ENCODE measurements around the gene CLSTN2.

The CLSTN2 gene

GRCh38 chr3:140358686-140359085 is 423.7 kb downstream of the CLSTN2 start:
- DNase-seq, result no peak

- DNase-seq, result no peak
Measured at GRCh38 chr3:140359233-140359995, 424.4 kb downstream of the CLSTN2 start.

DNA sequence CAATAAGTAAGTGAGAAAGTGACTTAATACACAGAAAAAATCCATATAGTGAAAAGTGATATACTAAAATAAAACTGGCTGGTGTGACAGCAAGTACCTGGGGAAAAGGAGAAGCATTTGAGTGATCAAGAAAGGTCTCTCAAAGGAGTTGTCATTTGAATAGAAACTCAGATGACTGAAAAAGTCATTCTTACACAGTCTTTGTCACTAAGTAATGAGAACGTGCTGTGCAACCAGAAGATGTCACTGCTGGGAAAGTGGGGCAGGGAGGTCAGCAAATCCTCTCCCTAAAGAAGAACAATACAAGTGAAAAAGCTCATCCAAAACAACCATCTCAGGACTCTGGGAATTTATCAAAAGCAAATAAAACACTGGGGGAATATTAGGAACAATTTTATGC is 425.3 kb downstream of the CLSTN2 start:
- no peak for DNase-seq

GRCh38 chr3:140363801-140364200 is 428.8 kb downstream of the CLSTN2 start:
- DNase-seq, result no peak

GRCh38 chr3:140365872-140366697 is 431.1 kb downstream of the CLSTN2 start:
- no peak for DNase-seq

- DNase-seq, result no peak
Measured at GRCh38 chr3:140368223-140368811, 433.3 kb downstream of the CLSTN2 start.

DNA sequence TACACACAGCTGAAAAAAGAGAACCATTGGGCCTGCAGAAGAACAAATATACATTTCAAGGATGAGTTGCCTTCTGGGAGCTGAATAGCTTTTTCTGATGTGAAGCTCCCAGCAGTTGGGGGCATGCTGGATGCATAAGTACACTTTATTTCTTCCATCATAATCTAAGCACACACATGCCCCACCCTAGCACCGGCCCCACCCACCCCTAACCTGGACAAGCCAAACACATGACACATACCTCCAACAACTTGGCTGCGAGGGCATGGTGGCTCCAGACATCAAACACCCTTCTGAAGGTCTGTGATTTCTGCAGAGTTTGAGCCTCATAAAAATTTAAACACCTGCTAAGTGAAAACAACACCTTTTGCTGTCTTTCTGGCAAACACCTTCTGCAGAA is 435.7 kb downstream of the CLSTN2 start:
- no peak for DNase-seq

- DNase-seq, result no peak
Measured at GRCh38 chr3:140373234-140373633, 438.2 kb downstream of the CLSTN2 start.

DNA sequence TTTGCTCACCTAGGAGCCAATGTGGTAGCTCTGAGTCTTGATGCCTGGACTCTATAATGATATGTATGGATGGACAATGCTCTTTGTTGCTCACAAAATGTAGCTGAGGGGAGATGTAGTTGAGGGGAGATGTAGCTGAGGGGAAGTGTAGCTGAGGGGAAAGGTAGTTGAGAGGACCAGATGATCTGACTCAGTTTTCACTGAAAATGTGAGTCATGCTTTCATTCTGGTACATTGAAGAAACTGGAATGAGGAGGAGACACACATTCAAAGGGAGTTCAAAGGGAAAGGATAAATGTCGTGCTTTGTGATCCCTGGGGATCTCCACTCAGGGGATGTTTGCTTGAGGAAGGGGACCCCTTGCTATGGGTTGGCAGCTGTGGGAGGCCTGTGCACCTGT is 440.0 kb downstream of the CLSTN2 start:
- DNase-seq, result no peak

- no peak for DNase-seq
Measured at GRCh38 chr3:140376136-140376889, 441.3 kb downstream of the CLSTN2 start.

DNA sequence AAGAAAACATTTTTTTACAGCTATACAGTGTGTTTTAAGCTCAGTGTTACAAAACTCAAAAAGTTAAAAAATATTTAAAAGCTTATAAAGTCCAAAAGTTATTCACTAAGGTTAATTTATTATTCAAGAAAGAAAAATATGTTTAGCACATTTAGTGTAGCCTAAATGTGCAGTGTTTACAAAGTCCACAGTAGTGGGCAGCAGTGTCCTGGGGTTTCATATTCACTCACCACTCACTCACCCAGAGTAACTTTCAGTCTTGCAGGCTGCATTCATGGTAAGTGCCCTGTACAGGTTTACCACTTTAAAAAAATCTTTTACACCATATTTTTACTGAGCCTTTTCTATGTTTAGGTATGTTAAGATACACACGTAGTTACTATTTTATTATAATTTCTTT is 442.7 kb downstream of the CLSTN2 start:
- no peak for DNase-seq

DNA sequence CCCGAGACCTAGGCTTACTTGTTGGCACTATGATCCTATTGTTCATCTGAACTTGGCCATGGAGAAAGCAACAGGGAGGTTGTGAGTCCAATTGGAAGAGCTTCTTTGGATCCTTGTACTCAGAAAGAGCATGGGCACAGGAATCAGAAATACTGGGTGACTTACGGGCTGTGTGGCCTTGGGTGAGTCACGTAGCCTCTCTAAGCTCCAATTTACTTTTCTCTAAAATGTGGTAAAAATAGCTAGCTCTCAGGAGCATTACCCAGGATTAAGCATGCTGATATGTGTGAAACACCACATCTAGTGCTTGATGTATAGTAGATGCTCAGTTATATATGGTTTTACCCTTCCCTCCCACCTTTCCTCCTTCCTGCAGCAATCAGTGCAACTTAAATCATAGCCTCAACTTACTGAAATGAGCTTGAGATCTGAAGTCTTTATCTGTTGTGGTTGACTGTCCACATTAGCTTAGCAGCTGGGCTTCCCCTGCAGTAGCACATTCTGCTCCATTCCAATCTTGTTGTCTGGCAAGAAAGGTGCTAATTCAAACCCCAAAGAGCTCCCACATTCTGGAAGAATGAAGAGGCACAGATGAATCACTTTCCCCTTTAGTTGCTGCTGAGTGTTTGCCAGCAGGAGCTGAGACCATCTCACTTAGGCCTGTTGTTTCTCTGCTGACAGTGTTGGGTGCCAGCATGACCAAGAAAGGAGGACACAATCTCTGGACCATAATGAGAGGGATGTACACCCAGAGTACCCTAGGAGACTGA is 443.8 kb downstream of the CLSTN2 start:
- no peak for DNase-seq

GRCh38 chr3:140384028-140384771 is 449.2 kb downstream of the CLSTN2 start:
- no peak for DNase-seq

GRCh38 chr3:140384876-140385275 is 449.9 kb downstream of the CLSTN2 start:
- no peak for DNase-seq

DNA sequence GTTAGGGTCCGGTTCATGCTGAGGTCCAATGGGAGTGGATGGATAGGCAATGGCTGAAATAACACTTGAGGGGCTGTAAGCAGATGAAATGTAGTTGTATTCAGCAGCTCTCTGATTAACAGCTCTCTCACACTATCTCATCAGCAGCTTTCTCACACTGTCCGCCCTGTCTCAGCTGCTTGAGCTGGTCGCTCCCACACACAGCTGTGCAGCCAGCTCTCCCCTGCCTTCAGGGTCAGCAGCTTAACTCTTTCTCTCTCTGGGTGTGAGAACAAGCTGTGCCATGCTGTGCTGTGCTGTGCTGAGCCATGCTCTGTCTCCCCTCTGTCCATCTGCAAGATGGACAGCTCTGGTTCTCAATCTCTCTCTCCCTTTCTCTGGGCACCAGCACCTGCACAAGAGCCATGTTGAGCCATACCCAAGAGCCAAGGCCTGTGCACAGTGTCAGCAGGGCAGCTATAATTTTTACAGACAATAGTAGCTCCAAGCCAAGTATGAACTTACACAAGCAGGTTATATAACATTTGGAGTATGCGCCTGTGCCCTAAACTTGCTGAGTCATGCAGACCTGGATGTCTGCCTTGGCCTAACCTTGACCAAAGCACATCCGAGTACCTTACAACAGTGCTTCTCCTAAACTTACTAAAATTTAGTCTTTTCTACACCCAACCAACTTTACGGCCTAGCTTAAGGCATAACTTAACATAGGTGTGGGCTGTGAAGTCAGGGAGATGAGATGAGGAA is 451.5 kb downstream of the CLSTN2 start:
- DNase-seq, result no peak

DNA sequence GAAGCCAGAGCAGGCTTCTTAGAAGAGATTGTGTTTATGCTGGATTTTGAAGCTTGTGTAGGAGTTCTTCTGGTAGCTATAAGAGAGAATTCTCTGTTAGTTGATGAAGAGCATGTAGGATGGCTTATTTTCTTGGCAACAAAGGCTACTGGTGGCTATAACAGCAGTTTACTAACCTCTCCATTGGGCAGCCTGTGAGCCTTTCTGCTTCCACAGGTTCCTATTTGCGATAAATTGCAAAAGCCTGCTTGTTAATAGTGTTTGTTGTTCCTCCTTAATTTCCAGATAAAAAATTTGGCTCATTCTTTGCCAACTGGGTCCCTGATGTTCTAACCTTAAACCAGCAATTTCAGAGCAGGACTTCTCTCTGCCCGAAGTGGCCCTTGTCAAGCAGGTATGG is 452.3 kb downstream of the CLSTN2 start:
- DNase-seq, result no peak

- no peak for DNase-seq
Measured at GRCh38 chr3:140388202-140388922, 453.4 kb downstream of the CLSTN2 start.

DNA sequence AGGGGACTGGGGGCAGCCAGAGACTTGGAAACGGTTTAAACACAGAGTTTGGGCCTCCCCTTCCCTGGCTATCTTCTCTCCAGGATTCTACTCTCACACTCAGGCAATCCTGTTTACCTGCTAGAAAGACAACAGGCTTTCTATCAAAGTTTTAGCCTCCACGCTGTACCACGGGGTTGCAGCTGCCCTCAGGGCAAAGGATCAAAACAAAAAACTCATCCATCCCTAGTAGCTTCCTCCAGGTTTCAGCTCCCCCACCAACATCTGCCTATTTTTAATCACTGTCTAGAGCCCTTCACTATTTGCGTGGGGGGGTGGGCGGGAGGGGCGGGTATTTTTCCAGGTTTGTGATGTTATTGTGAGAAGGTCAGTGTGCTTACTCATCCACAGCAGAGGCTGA is 456.1 kb downstream of the CLSTN2 start:
- DNase-seq, result no peak

GRCh38 chr3:140394488-140395133 is 459.6 kb downstream of the CLSTN2 start:
- DNase-seq, result no peak
